Measurements from ENCODE around the gene CDKN2B-AS1. TPM values are rescaled to one million over a fixed set of nuclear protein-coding genes. Genes with fewer than 3 reads are reported as not detected.

The CDKN2B-AS1 gene
- total RNA-seq, 4 donors from 2014 or later: 0.42 to 3.9 (median 0.69) TPM; not detected in 1

- no peak for ATAC-seq
- Histone ChIP-seq H3K27ac (no peak overlapping the region), H3K9me3 (no peaks in the 10 kb centered on the region), H3K36me3 (no peaks in the 10 kb centered on the region), H3K4me1 (peaks cover 0 to 6% (median 0%) of the 10 kb centered on the region in 3 donors), H3K27me3 (peaks cover 100% of the 10 kb centered on the region), H3K4me3 (no peak overlapping the region)
- 39 to 44% methylated on average over 9 of the region's 9 CpGs for WGBS, 2 donors (ENCODE audit: low coverage in 1 of 2)
- TF ChIP-seq POLR2AphosphoS5 (IDR thresholded peaks at IDR 0.05) (no peak), CTCF (IDR thresholded peaks at IDR 0.05) (no peak), POLR2A (IDR thresholded peaks at IDR 0.05) (no peak), EP300 (IDR thresholded peaks at IDR 0.05) (no peak)
Measured at GRCh38 chr9:21988056-21988990, 6.3 kb upstream of the CDKN2B-AS1 start.

GRCh38 chr9:21989440-21990189 lies 5.0 kb upstream of the CDKN2B-AS1 start:
- TF ChIP-seq CTCF (IDR thresholded peaks at IDR 0.05): no peak
- no peak for TF ChIP-seq EP300 (IDR thresholded peaks at IDR 0.05)
- TF ChIP-seq POLR2AphosphoS5 (IDR thresholded peaks at IDR 0.05): no peak
- no peaks in the 10 kb centered on the region for H3K36me3 ChIP-seq
- peaks cover 0 to 18% (median 0%) of the 10 kb centered on the region in 3 donors for H3K4me1 ChIP-seq
- peaks cover 90% of the 10 kb centered on the region for H3K27me3 ChIP-seq
- no peak for ATAC-seq
- H3K9me3 ChIP-seq: no peaks in the 10 kb centered on the region
- H3K27ac ChIP-seq: no peak overlapping the region
- H3K4me3 ChIP-seq: no peak overlapping the region
- 14 to 25% methylated on average over 14 to 15 of the region's 35 CpGs for WGBS, 2 donors (ENCODE audit: low coverage in 1 of 2)

- no peaks in the 10 kb centered on the region for H3K36me3 ChIP-seq
- H3K9me3 ChIP-seq: no peaks in the 10 kb centered on the region
- H3K27me3 ChIP-seq: peaks cover 73% of the 10 kb centered on the region
- ATAC-seq: no peak
- H3K4me1 ChIP-seq: peaks cover 0 to 26% (median 0%) of the 10 kb centered on the region in 3 donors
- TF ChIP-seq CTCF (IDR thresholded peaks at IDR 0.05): no peak
- no peak for TF ChIP-seq EP300 (IDR thresholded peaks at IDR 0.05)
- TF ChIP-seq POLR2A (IDR thresholded peaks at IDR 0.05): no peak
- TF ChIP-seq POLR2AphosphoS5 (IDR thresholded peaks at IDR 0.05): no peak
- WGBS, 2 donors (ENCODE audit: low coverage in 1 of 2): 87 to 100% methylated on average over 3 to 5 of the region's 5 CpGs
- no peak overlapping the region for H3K27ac ChIP-seq
- no peak overlapping the region for H3K4me3 ChIP-seq
Measured at GRCh38 chr9:21991072-21991959, 3.3 kb upstream of the CDKN2B-AS1 start.

GRCh38 chr9:21993007-21993406 lies 1.6 kb upstream of the CDKN2B-AS1 start:
- no peaks in the 10 kb centered on the region for H3K36me3 ChIP-seq
- no peak for ATAC-seq
- no peak overlapping the region for H3K27ac ChIP-seq
- H3K4me3 ChIP-seq: no peak overlapping the region
- H3K4me1 ChIP-seq: peaks cover 0 to 26% (median 0%) of the 10 kb centered on the region in 3 donors
- 95 to 96% methylated on average over 4 of the region's 4 CpGs for WGBS, 2 donors (ENCODE audit: low coverage in 1 of 2)
- no peaks in the 10 kb centered on the region for H3K9me3 ChIP-seq
- H3K27me3 ChIP-seq: peaks cover 56% of the 10 kb centered on the region
- no peak for TF ChIP-seq POLR2AphosphoS5 (IDR thresholded peaks at IDR 0.05)
